Left ventricle myocardium inferior (tissue), 1 donor: Measurements from ENCODE around the gene SOBP. TPM values are rescaled to one million over a fixed set of nuclear protein-coding genes. Genes with fewer than 3 reads are reported as not detected.

ENCODE experiments used
- DNase-seq: peaks from one replicate; pipeline ENCODE4 v3.0.0-alpha.2; 2020
- H3K27ac ChIP-seq: fragments of 200-600 bp; replicated peaks from 2 replicates; pipeline ENCODE4 v1.8.0; 2021
- H3K27me3 ChIP-seq: fragments of 200-600 bp; 2 replicates; pipeline ENCODE4 v1.8.0; 2021; ENCODE audit warnings: low read depth
- H3K36me3 ChIP-seq: fragments of 200-600 bp; 2 replicates; pipeline ENCODE4 v1.8.0; 2021
- H3K4me1 ChIP-seq: fragments of 200-600 bp; 2 replicates; pipeline ENCODE4 v1.8.0; 2021
- H3K4me3 ChIP-seq: fragments of 200-600 bp; 2 replicates; pipeline ENCODE4 v1.8.0; 2021; ENCODE audit warnings: mild to moderate bottlenecking, moderate library complexity
- H3K9me3 ChIP-seq: fragments of 200-600 bp; replicated peaks from 2 replicates; pipeline ENCODE4 v1.8.0; 2021
- CTCF ChIP-seq: fragments of 200-600 bp; IDR thresholded peaks from 2 replicates; pipeline ENCODE4 v1.8.0; 2021; ENCODE audit warnings: antibody characterized with exemption, mild to moderate bottlenecking, borderline replicate concordance
- intact Hi-C: fragments of 100-400 bp; cut with micrococcal nuclease; formaldehyde crosslinking; loops from one replicate; pipeline ENCODE4 v1.11.0; 2022
- total RNA-seq: library from RNA; stranded (reverse); fragmentation: NEBNext Ultra II Directional; extraction: Animal tissue kit (Norgen Biotek cat#: 25700); gene quantifications from one replicate; pipeline ENCODE4 v1.2.1, GENCODE V29; 2021
- donor health status: DM: no; HTN: yes; CAD: no; lungs with severe emphysema.

The SOBP gene
- total RNA-seq, 1 donor from 2014 or later: 22.9 TPM

- TF ChIP-seq CTCF: no peak
- no peak for DNase-seq
- Histone ChIP-seq H3K36me3 (no peaks in the 10 kb centered on the region), H3K27me3 (no peaks in the 10 kb centered on the region), H3K4me1 (peaks cover 6% of the 10 kb centered on the region), H3K9me3 (no peaks in the 10 kb centered on the region), H3K4me3 (no peak overlapping the region), H3K27ac (peak overlapping the region; percentile 23)
- intact Hi-C loops: no loop called here
Measured at GRCh38 chr6:107697682-107698081, 207.8 kb downstream of the SOBP start.

GRCh38 chr6:107698146-107698545 is 208.2 kb downstream of the SOBP start:
- no peak for TF ChIP-seq CTCF
- DNase-seq: no peak
- H3K27me3 ChIP-seq: no peaks in the 10 kb centered on the region
- H3K27ac ChIP-seq: peak overlapping the region; percentile 23
- H3K4me3 ChIP-seq: no peak overlapping the region
- H3K4me1 ChIP-seq: peaks cover 6% of the 10 kb centered on the region
- intact Hi-C loops: no loop called here
- no peaks in the 10 kb centered on the region for H3K36me3 ChIP-seq
- no peaks in the 10 kb centered on the region for H3K9me3 ChIP-seq

GRCh38 chr6:107699254-107699653 is 209.3 kb downstream of the SOBP start:
- H3K27ac ChIP-seq: no peak overlapping the region
- H3K9me3 ChIP-seq: no peaks in the 10 kb centered on the region
- no peak for DNase-seq
- no peaks in the 10 kb centered on the region for H3K27me3 ChIP-seq
- no peak overlapping the region for H3K4me3 ChIP-seq
- intact Hi-C loops: no loop called here
- no peak for TF ChIP-seq CTCF
- no peaks in the 10 kb centered on the region for H3K36me3 ChIP-seq
- peaks cover 6% of the 10 kb centered on the region for H3K4me1 ChIP-seq

- no peaks in the 10 kb centered on the region for H3K27me3 ChIP-seq
- intact Hi-C loops: no loop called here
- no peak overlapping the region for H3K4me3 ChIP-seq
- H3K36me3 ChIP-seq: no peaks in the 10 kb centered on the region
- H3K9me3 ChIP-seq: no peaks in the 10 kb centered on the region
- DNase-seq: no peak
- H3K4me1 ChIP-seq: peaks cover 6% of the 10 kb centered on the region
- TF ChIP-seq CTCF: no peak
- H3K27ac ChIP-seq: no peak overlapping the region
Measured at GRCh38 chr6:107699697-107700325, 209.9 kb downstream of the SOBP start.

GRCh38 chr6:107703606-107704005 is 213.7 kb downstream of the SOBP start:
- H3K27ac ChIP-seq: no peak overlapping the region
- intact Hi-C loops: loop anchor here (2.0 kb wide), 1 partner anchor 29 kb away; no protein-coding TSS in a partner anchor
- H3K4me1 ChIP-seq: no peaks in the 10 kb centered on the region
- TF ChIP-seq CTCF: no peak
- no peaks in the 10 kb centered on the region for H3K27me3 ChIP-seq
- DNase-seq: no peak
- H3K36me3 ChIP-seq: no peaks in the 10 kb centered on the region
- H3K4me3 ChIP-seq: no peak overlapping the region
- no peaks in the 10 kb centered on the region for H3K9me3 ChIP-seq
